WTC11 (cell line): ENCODE results near the gene MEGF6. TPM values are rescaled to one million over a fixed set of nuclear protein-coding genes. Genes with fewer than 3 reads are reported as not detected.

Experiments used
- ATAC-seq: fragments of 200-7000 bp; cut with Tn5 transposase; 2 replicates; pipeline ENCODE4 v1.10.0; 2021; ENCODE audit warnings: mild to moderate bottlenecking, moderate library complexity
- CTCF ChIA-PET: fragments of 300-600 bp; sonication (Branson Sonifier 250); formaldehyde crosslinking; loops from one replicate; lab custom pipeline; 2021; ENCODE audit warnings: antibody characterized with exemption; lab: Charles Lee
- POLR2A ChIA-PET: fragments of 350-600 bp; sonication (Branson Sonifier 250); formaldehyde crosslinking; loops from one replicate; lab custom pipeline; 2021; ENCODE audit warnings: antibody characterized with exemption; lab: Charles Lee
- DNase-seq: peaks from one replicate; pipeline ENCODE4 v3.0.0; 2021; ENCODE audit warnings: low spot score
- H3K27ac Mint-ChIP-seq: 2 replicates; pipeline ENCODE4 v1.8.0; 2021; ENCODE audit warnings: mixed read lengths
- H3K27me3 Mint-ChIP-seq: 2 replicates; pipeline ENCODE4 v1.8.0; 2021; ENCODE audit warnings: low read depth, mild to moderate bottlenecking, moderate library complexity, mixed read lengths
- H3K36me3 Mint-ChIP-seq: 2 replicates; pipeline ENCODE4 v1.8.0; 2021; ENCODE audit warnings: mixed read lengths
- H3K4me1 Mint-ChIP-seq: 2 replicates; pipeline ENCODE4 v1.8.0; 2022; ENCODE audit warnings: mixed read lengths
- H3K4me3 Mint-ChIP-seq: 2 replicates; pipeline ENCODE4 v1.8.0; 2021; ENCODE audit warnings: mild to moderate bottlenecking, moderate library complexity, mixed read lengths
- H3K9me3 Mint-ChIP-seq: 2 replicates; pipeline ENCODE4 v1.8.0; 2021; ENCODE audit warnings: mixed read lengths
- AR ChIP-seq: fragments of 250-450 bp; sonication (Bioruptor Pico); IDR thresholded peaks from 2 replicates; pipeline ENCODE4 v1.9.0; 2021; ENCODE audit warnings: mild to moderate bottlenecking
- ARID4B ChIP-seq: sonication (generic); formaldehyde crosslinking; IDR thresholded peaks from 2 replicates; pipeline ENCODE4 v1.8.0; 2023; ENCODE audit warnings: missing genetic modification reagents, mild to moderate bottlenecking, borderline replicate concordance
- FOXJ3 ChIP-seq: sonication (generic); formaldehyde crosslinking; IDR thresholded peaks from 2 replicates; pipeline ENCODE4 v1.9.0; 2021; ENCODE audit warnings: missing genetic modification reagents, mild to moderate bottlenecking, borderline replicate concordance
- FOXK1 ChIP-seq: sonication (generic); formaldehyde crosslinking; IDR thresholded peaks from 2 replicates; pipeline ENCODE4 v1.8.0; 2022; ENCODE audit warnings: mild to moderate bottlenecking, moderate library complexity, missing genetic modification reagents
- NR2C2 ChIP-seq: sonication (generic); formaldehyde crosslinking; IDR thresholded peaks from 2 replicates; pipeline ENCODE4 v1.8.0; 2022; ENCODE audit warnings: mild to moderate bottlenecking, missing genetic modification reagents
- PRDM15 ChIP-seq: sonication (generic); formaldehyde crosslinking; IDR thresholded peaks from 2 replicates; pipeline ENCODE4 v1.8.0; 2022; ENCODE audit warnings: missing genetic modification reagents
- PREB ChIP-seq: sonication (generic); formaldehyde crosslinking; IDR thresholded peaks from 2 replicates; pipeline ENCODE4 v1.8.1; 2022; ENCODE audit warnings: mild to moderate bottlenecking, missing genetic modification reagents, moderate library complexity, borderline replicate concordance
- RELA ChIP-seq: sonication (generic); formaldehyde crosslinking; IDR thresholded peaks from 2 replicates; pipeline ENCODE4 v1.8.1; 2022; ENCODE audit warnings: missing genetic modification reagents, mild to moderate bottlenecking, borderline replicate concordance
- SOX15 ChIP-seq: fragments of 250-450 bp; sonication (Bioruptor Pico); IDR thresholded peaks from 2 replicates; pipeline ENCODE4 v1.9.0; 2021; ENCODE audit warnings: mild to moderate bottlenecking
- USF2 ChIP-seq: sonication (generic); formaldehyde crosslinking; IDR thresholded peaks from 2 replicates; pipeline ENCODE4 v1.8.1; 2023; ENCODE audit warnings: mild to moderate bottlenecking, missing genetic modification reagents, moderate library complexity
- ZBTB21 ChIP-seq: sonication (generic); formaldehyde crosslinking; IDR thresholded peaks from 2 replicates; pipeline ENCODE4 v1.8.1; 2023; ENCODE audit warnings: mild to moderate bottlenecking, missing genetic modification reagents, borderline replicate concordance
- ZNF121 ChIP-seq: sonication (generic); formaldehyde crosslinking; IDR thresholded peaks from 2 replicates; pipeline ENCODE4 v1.8.0; 2023; ENCODE audit warnings: missing genetic modification reagents
- ZNF232 ChIP-seq: sonication (generic); formaldehyde crosslinking; IDR thresholded peaks from 2 replicates; pipeline ENCODE4 v1.8.0; 2022; ENCODE audit warnings: mild to moderate bottlenecking, missing genetic modification reagents
- ZNF317 ChIP-seq: sonication (generic); formaldehyde crosslinking; IDR thresholded peaks from 2 replicates; pipeline ENCODE4 v1.8.1; 2023; ENCODE audit warnings: low read depth, mild to moderate bottlenecking, moderate library complexity, missing genetic modification reagents, borderline replicate concordance
- ZNF532 ChIP-seq: fragments of 250-450 bp; sonication (Bioruptor Pico); IDR thresholded peaks from 2 replicates; pipeline ENCODE4 v1.9.0; 2021; ENCODE audit warnings: mild to moderate bottlenecking, borderline replicate concordance
- total RNA-seq: library from RNA; stranded (reverse); gene quantifications from 3 replicates; pipeline ENCODE4 v1.2.3, GENCODE V29; 2021

MEGF6 gene
- total RNA-seq, 1 experiment from 2014 or later, result 24.9 TPM

GRCh38 chr1:3519301-3519885 lies 91.9 kb downstream of the MEGF6 start (continued):
- TF ChIP-seq ZBTB21 (CRISPR knock-in tag), result no peak
- TF ChIP-seq SOX15 (CRISPR knock-in tag), result no peak
- TF ChIP-seq ZNF121 (CRISPR knock-in tag), result no peak
- TF ChIP-seq USF2 (CRISPR knock-in tag), result no peak

GRCh38 chr1:3518756-3519155 lies 92.6 kb downstream of the MEGF6 start:
- Mint-ChIP-seq H3K36me3 (no peaks in the 10 kb centered on the region), H3K4me1 (no peaks in the 10 kb centered on the region), H3K4me3 (no peak overlapping the region), H3K27ac (no peak overlapping the region), H3K9me3 (no peaks in the 10 kb centered on the region), H3K27me3 (no peaks in the 10 kb centered on the region)
- ChIA-PET POLR2A (interaction anchor here (1.0 kb wide), 1 partner anchor 8 kb away, joined by 3 read pairs; no protein-coding TSS in a partner anchor), CTCF (interaction anchor here (0.6 to 3.0 kb wide), 44 partner anchors 9 to 206 kb away, joined by 3 to 34 read pairs (median 5); partner anchors contain the start of genes TP73 and TPRG1L)
- DNase-seq (no peak), ATAC-seq (no peak)
- no peak for TF ChIP-seq PRDM15
- no peak for TF ChIP-seq FOXK1 (CRISPR knock-in tag)
- no peak for TF ChIP-seq AR (CRISPR knock-in tag)
- no peak for TF ChIP-seq PREB (CRISPR knock-in tag)
- no peak for TF ChIP-seq ZNF532
- no peak for TF ChIP-seq ZNF317 (CRISPR knock-in tag)
- no peak for TF ChIP-seq ZNF232 (CRISPR knock-in tag)
- no peak for TF ChIP-seq FOXJ3 (CRISPR knock-in tag)
- no peak for TF ChIP-seq NR2C2
- TF ChIP-seq RELA, result no peak
- no peak for TF ChIP-seq ARID4B (CRISPR knock-in tag)
